Skeletal muscle tissue (tissue), 4 donors: ENCODE data around the gene RNF25. TPM values are rescaled to one million over a fixed set of nuclear protein-coding genes. Genes with fewer than 3 reads are reported as not detected.

Source experiments
- H3K27ac ChIP-seq: one replicate; pipeline ENCODE4 v1.7.0; 2013; ENCODE audit warnings: mild to moderate bottlenecking, low read depth, low read length, inconsistent platforms
- H3K27me3 ChIP-seq, 3 donors: one replicate each; pipeline ENCODE4 v1.7.0; 2013; ENCODE audit warnings: low read length in 3 of 3; ENCODE audit not compliant: control insufficient read depth in 3 of 3, insufficient read depth in 3 of 3
- H3K36me3 ChIP-seq, 3 donors: one replicate each; pipeline ENCODE4 v1.7.0; 2013; ENCODE audit warnings: low read length in 3 of 3; ENCODE audit not compliant: control insufficient read depth in 3 of 3, insufficient read depth in 3 of 3
- H3K4me1 ChIP-seq, 3 donors: one replicate each; pipeline ENCODE4 v1.7.0; 2013; ENCODE audit warnings: low read length in 3 of 3, mild to moderate bottlenecking in 3 of 3; ENCODE audit not compliant: control insufficient read depth in 3 of 3, insufficient read depth in 3 of 3
- H3K4me3 ChIP-seq, 3 donors: one replicate each; pipeline ENCODE4 v1.7.0; 2013; ENCODE audit warnings: low read length in 3 of 3
- H3K9ac ChIP-seq, 3 donors: one replicate each; pipeline ENCODE4 v1.7.0; 2013; ENCODE audit warnings: low read length in 3 of 3, mild to moderate bottlenecking in 3 of 3, moderate library complexity in 2 of 3, low read depth in 1 of 3
- H3K9me3 ChIP-seq, 3 donors: one replicate each; pipeline ENCODE4 v1.7.0; 2013; ENCODE audit warnings: low read length in 3 of 3; ENCODE audit not compliant: control insufficient read depth in 3 of 3
- total RNA-seq: library from RNA; depleted of rRNA; stranded (reverse); fragments of >200 nt; gene quantifications from one replicate; pipeline ENCODE4 v1.2.3, GENCODE V29; 2014
- donor health status: Osteomylitis.

The RNF25 gene, protein sequence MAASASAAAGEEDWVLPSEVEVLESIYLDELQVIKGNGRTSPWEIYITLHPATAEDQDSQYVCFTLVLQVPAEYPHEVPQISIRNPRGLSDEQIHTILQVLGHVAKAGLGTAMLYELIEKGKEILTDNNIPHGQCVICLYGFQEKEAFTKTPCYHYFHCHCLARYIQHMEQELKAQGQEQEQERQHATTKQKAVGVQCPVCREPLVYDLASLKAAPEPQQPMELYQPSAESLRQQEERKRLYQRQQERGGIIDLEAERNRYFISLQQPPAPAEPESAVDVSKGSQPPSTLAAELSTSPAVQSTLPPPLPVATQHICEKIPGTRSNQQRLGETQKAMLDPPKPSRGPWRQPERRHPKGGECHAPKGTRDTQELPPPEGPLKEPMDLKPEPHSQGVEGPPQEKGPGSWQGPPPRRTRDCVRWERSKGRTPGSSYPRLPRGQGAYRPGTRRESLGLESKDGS
- 24.5 TPM for total RNA-seq

DNA sequence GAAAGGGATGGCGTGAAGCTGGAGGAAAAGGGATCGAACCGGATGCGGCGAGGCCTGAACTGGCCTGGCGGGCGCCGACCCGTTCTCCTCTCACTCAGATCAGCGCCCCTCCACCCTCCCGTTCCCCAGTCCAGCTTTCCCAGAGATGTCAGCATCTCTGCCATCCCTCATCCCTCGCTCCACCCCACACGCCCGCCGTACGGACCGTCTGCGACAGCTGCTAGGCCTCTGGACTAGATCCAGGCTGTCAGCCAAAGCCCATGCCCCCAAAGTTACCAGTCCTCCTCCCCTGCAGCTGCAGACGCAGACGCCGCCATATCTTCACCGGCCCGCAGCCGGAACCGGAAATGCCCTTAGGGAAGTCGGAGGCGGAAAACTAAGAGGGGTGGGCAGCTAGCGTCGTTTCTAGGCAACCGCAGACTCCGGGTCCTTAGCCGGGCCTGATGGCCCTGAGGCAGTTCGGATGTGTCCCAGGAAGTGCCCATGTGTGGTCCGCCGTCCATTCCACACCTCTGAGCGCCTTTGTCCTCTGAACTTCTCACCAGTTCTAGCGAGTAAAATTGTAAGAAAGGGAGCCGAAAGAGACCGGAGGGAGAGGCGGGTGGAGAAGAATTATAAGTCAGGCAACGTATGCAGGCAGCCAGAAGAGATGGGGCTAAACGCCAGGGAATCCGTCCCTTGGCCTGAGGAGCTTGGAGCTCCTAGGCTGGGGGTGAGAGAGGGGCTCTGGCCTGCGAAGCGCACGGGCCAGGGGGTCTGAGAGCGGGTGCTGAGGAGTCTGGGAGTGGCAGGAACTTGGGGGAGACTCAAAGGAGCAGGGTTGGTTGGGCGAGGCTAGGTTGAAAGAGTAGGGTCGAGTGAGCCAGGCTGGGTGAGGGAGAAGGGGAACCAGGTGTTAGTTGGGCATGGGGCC, at the start of gene RNF25, which contains the start of gene STK36:
TSS of gene RNF25 (minus strand) at position 349 of the 913 bp plus-strand sequence. CDS start at position 317, 32 bp downstream.
TSS of gene STK36 (plus strand) at position 433 of the 913 bp plus-strand sequence. CDS start 744 bp downstream, outside the sequence.
- Histone ChIP-seq H3K36me3 (peaks cover 14 to 23% (median 19%) of the 10 kb centered on the region in 3 donors), H3K27ac (peak within 1 kb of the TSS; percentile 82), H3K4me1 (peaks cover 16 to 22% (median 16%) of the 10 kb centered on the region in 3 donors), H3K4me3 (peak within 1 kb of the TSS; percentile 95 to 97 (median 96)), H3K27me3 (no peaks in the 10 kb centered on the region), H3K9me3 (no peaks in the 10 kb centered on the region), H3K9ac (peak within 1 kb of the TSS; percentile 88 to 91 (median 89))

DNA sequence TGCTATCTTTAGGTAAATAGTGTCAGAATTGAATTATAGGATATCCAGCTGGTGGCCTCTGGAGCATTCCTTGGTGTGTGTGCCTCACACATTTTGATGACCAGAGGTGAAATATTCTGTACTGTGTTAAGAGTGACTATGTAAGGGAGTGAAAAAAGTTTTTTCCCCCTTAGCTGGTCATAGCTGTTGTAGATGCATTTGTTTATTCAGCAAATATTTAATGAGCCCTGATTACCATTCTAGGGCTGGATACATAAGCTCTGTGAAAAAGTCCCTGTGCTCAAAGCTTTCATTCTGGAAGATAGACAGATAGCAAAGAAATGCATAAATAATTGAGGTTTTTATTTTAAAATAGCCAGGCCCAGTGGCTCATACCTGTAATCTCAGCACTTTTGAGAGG, 49.7 kb upstream of the RNF25 start:
- Histone ChIP-seq H3K27me3 (no peaks in the 10 kb centered on the region), H3K4me1 (peaks cover 0 to 2% (median 0%) of the 10 kb centered on the region in 3 donors), H3K4me3 (no peak overlapping the region), H3K27ac (no peak overlapping the region), H3K9me3 (peaks cover 0 to 2% (median 0%) of the 10 kb centered on the region in 3 donors), H3K9ac (no peak overlapping the region), H3K36me3 (no peaks in the 10 kb centered on the region)

DNA sequence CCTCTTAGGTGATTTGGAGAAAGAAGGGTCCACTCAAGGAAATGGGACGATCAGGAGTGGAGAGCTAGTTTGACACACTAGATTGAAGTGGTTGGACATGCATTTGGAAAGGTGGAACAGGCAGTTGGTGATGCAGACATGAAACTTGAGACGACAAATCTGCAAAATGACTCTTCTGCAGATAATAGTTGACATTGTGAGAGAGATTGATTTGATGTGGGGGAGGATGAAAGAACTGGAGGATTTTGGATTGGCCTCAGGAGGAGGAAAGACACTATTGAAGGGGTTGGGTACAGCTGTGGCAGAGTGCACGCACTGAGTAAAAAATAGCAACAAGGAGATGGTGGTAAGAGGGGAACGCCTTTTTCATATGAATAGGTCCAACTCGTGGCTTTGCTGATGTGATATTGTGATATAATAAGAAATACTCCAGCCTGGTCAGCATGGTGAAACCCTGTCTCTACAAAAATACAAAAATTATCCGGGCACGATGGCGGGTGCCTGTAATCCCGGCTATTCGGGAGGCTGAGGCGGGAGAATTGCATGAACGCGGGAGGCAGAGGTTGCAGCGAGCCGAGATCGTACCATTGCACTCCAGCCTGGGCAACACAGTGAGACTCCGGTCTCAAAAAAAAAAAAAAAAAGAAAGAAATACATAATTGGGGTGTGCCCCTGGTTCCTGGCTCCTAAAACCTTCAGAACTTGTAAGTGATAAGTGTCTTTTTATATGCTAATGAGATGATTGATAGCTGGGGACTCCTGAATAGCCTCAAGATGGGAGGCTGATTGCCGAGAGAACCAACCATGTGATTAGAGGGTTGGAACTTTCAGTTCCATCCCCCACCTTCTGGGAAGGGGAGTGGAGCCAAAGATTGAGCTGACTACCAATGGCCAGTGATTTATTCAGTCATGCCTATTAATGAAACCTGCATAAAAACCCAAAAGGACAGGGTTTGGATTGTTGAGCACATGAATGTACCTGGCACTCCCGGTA, 48.5 kb upstream of the RNF25 start:
- Histone ChIP-seq H3K36me3 (no peaks in the 10 kb centered on the region), H3K27me3 (no peaks in the 10 kb centered on the region), H3K4me3 (no peak overlapping the region), H3K4me1 (peaks cover 0 to 2% (median 0%) of the 10 kb centered on the region in 3 donors), H3K9ac (no peak overlapping the region), H3K27ac (no peak overlapping the region), H3K9me3 (no peaks in the 10 kb centered on the region)

DNA sequence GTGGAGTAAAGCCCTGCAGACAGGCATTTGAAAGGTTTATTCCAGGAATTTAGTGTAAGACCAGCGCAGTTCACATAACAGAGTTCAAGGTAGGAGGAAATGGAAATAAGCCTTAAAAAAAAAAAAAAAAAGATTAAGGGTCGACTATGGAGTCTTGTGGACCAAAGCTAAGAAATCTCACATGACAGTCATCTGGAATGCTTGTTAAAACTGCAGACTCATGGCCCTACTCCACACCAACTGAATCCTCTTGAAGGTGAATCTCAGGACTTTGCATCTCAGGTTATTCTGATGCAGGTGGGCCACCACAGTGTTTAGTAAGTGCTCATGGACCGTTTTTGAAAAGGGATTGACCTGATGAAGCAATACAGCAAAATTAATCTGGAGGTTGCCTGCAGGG, 47.7 kb upstream of the RNF25 start:
- Histone ChIP-seq H3K27ac (no peak overlapping the region), H3K9me3 (no peaks in the 10 kb centered on the region), H3K36me3 (no peaks in the 10 kb centered on the region), H3K27me3 (no peaks in the 10 kb centered on the region), H3K9ac (no peak overlapping the region), H3K4me3 (no peak overlapping the region), H3K4me1 (peaks cover 0 to 2% (median 0%) of the 10 kb centered on the region in 3 donors)

DNA sequence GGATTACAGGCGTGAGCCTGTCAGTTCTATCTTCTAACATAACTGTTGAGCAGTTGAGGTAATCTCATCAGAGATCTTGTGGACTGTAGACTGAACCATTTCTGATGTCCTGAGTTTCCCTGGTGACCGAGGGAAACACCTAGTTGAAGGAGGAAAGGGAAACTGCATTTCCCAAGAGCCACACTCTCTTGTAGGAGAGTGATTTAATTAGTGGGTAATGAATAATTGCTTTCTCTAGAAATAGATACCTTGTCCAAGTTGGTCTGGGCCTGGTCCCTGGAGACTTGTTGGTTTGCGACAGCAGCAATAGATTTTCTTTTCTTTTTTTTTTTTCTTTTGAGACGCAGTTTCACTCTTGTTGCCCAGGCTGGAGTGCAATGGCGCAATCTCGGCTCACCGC, 46.3 kb upstream of the RNF25 start:
- Histone ChIP-seq H3K9me3 (no peaks in the 10 kb centered on the region), H3K4me3 (no peak overlapping the region), H3K9ac (no peak overlapping the region), H3K36me3 (no peaks in the 10 kb centered on the region), H3K27ac (no peak overlapping the region), H3K4me1 (peaks cover 0 to 2% (median 0%) of the 10 kb centered on the region in 3 donors), H3K27me3 (no peaks in the 10 kb centered on the region)

DNA sequence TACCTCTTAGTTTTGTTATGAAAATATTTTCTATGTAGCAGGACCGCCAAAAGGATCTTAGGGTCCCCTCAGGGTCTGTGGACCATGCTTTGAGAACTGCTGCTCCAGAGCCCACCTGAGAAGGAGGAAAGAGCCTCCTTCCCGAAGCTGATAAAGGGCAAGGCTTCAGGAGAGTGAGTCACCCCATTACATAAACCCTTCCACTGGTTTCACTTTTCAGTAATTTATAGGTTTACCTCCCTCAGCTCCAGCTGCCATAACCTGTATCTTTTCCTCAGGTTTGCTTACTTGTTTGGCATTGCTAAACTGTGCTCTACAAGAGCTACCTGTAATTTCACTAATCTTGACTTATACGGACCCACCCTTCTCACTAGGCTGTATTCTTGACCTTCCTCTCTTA, 45.5 kb upstream of the RNF25 start:
- Histone ChIP-seq H3K4me3 (no peak overlapping the region), H3K4me1 (peaks cover 0 to 2% (median 0%) of the 10 kb centered on the region in 3 donors), H3K36me3 (no peaks in the 10 kb centered on the region), H3K9me3 (no peaks in the 10 kb centered on the region), H3K27me3 (no peaks in the 10 kb centered on the region), H3K9ac (peak overlapping the region in 2 of 3 donors; percentile 9 to 10), H3K27ac (no peak overlapping the region)

DNA sequence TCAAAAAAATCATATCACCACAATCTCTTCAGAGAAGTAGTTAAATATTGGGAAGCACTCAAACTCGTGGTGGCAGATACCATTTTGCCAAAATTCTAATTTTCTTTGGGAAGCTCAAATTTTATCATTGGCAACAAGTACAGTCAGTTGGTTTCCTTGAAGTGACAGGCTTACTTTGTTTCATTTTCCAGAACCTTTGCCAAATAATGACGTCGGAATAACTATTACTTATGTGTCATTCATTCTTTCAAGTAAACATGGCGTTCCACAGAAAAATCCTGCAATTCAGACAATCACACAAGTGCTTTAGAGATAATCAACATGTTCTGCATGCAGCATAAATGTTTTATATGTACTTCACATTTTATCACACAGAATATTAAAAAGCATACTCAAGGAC, 44.3 kb upstream of the RNF25 start:
- peaks cover 2 to 10% (median 7%) of the 10 kb centered on the region in 3 donors for H3K4me1 ChIP-seq
- no peak overlapping the region for H3K27ac ChIP-seq
- no peaks in the 10 kb centered on the region for H3K9me3 ChIP-seq
- no peak overlapping the region for H3K9ac ChIP-seq
- H3K36me3 ChIP-seq: no peaks in the 10 kb centered on the region
- no peaks in the 10 kb centered on the region for H3K27me3 ChIP-seq
- H3K4me3 ChIP-seq: no peak overlapping the region

DNA sequence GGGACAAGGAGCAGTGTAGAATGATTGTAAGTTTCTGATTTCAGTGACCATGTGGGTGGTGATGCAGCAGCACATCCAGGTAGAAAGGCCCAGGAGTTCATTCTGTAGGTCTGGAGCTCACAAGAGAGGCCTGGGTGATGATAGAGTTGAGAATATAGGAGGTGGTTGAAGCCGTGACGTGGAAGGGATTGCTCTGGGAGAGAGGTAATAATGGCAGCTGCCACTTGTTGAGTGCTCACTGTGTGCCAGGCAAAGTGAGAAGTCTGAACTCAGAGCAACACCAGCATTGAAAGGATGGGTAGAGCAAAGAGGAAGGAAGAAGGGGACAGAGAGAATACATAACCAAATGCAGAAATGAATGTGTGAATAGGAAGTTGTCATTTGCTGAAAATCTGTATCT, 42.1 kb upstream of the RNF25 start:
- Histone ChIP-seq H3K9me3 (no peaks in the 10 kb centered on the region), H3K4me1 (peaks cover 5 to 13% (median 9%) of the 10 kb centered on the region in 3 donors), H3K27ac (no peak overlapping the region)

DNA sequence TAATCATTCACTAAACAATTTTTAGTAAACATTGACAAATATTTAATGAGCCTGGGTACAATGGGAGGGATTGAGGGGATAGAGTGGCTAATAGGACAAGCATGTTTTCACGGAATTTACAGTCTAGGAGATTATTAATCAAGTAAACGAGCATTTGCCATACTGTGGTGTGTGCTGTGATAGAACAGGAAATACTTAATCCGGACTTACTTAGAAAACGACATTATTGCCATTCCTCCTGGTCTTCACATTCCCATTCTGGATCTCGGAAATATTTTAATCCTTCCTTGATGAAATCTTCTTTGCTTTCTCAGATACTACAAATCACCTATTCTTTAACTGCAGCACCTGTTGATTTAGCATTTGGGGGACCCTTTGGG, 39.7 kb upstream of the RNF25 start:
- Histone ChIP-seq H3K27ac (peak overlapping the region; percentile 84), H3K4me1 (peaks cover 5 to 13% (median 9%) of the 10 kb centered on the region in 3 donors), H3K9me3 (no peaks in the 10 kb centered on the region), H3K9ac (peak overlapping the region; percentile 77 to 88 (median 85)), H3K36me3 (no peaks in the 10 kb centered on the region), H3K27me3 (no peaks in the 10 kb centered on the region), H3K4me3 (peak overlapping the region; percentile 80 to 89 (median 86))

More for the DNA sequence above, 42.1 kb upstream of the RNF25 start:
- Histone ChIP-seq H3K9ac (no peak overlapping the region), H3K4me3 (no peak overlapping the region), H3K27me3 (no peaks in the 10 kb centered on the region), H3K36me3 (no peaks in the 10 kb centered on the region)
